Ovary (tissue), 3 donors: ENCODE results near the gene CPD.

Experiments
- CTCF ChIP-seq, 3 donors: fragments of 450-650 bp in 2 of 3; fragments of 200-600 bp in 1 of 3; IDR thresholded peaks; one replicate each; pipeline versions ENCODE4 v1.5.1 to v1.8.0; 2016 to 2022; ENCODE audit warnings: antibody characterized with exemption in 3 of 3, mild to moderate bottlenecking in 1 of 3
- EP300 ChIP-seq: sonication (generic); formaldehyde crosslinking; IDR thresholded peaks from one replicate; pipeline ENCODE4 v1.6.1; 2017; ENCODE audit warnings: antibody characterized with exemption
- POLR2A ChIP-seq: fragments of 450-650 bp; IDR thresholded peaks from one replicate; pipeline ENCODE4 v1.6.1; 2017; ENCODE audit warnings: antibody characterized with exemption, mild to moderate bottlenecking, moderate library complexity
- donor health status: DM: no; HTN: no; CAD: no.

- TF ChIP-seq POLR2A: no peak
- no peak for TF ChIP-seq CTCF (IDR thresholded peaks at IDR 0.05)
- no peak for TF ChIP-seq EP300
These were observed 29.5 kb upstream of the CPD start for GRCh38 chr17:30349252-30349651.
